SK-N-SH (cell line): ENCODE data around the gene CDC6. TPM values are rescaled to one million over a fixed set of nuclear protein-coding genes. Genes with fewer than 3 reads are reported as not detected.

Experiments
- CTCF ChIA-PET: fragments of 300-600, 350-600 bp; formaldehyde crosslinking; extraction: SDS; loops from one replicate; lab custom pipeline; 2021; lab: Yijun Ruan, JAX
- POLR2A ChIA-PET: fragments of 350-600 bp; sonication (Branson Sonifier 250); formaldehyde crosslinking; extraction: SDS; loops from one replicate; lab custom pipeline; 2020; ENCODE audit warnings: antibody characterized with exemption, inconsistent platforms; lab: Yijun Ruan, JAX
- DNase-seq: peaks from one replicate; pipeline ENCODE4 v3.0.0; 2012
- H2AFZ ChIP-seq: fragments of 200-600 bp; sonication (generic); 2 replicates; pipeline ENCODE4 v1.8.1; 2016; ENCODE audit warnings: antibody characterized with exemption, mild to moderate bottlenecking, low read depth
- H3F3A ChIP-seq: fragments of 200-600 bp; sonication (generic); replicated peaks from 2 replicates; pipeline ENCODE3; 2016; ENCODE audit warnings: antibody characterized with exemption, mild to moderate bottlenecking; ENCODE audit not compliant: insufficient read depth
- H3K27ac ChIP-seq, 2 experiments: fragments of 200-500 bp in 1 of 2; fragments of 200-600 bp in 1 of 2; sonication (Bioruptor generic) in 1 of 2; sonication (generic), shearing (Covaris generic) in 1 of 2; 2 replicates each; pipeline versions ENCODE4 v1.5.1 to v1.6.1; 2014 to 2016; ENCODE audit warnings: low read depth in 2 of 2, inconsistent platforms in 1 of 2, low read length in 1 of 2, mild to moderate bottlenecking in 1 of 2, mixed read lengths in 1 of 2
- H3K27me3 ChIP-seq: fragments of 200-600 bp; sonication (generic), shearing (Covaris generic); 2 replicates; pipeline ENCODE4 v1.6.1; 2016; ENCODE audit warnings: mixed run types; ENCODE audit not compliant: insufficient read depth
- H3K36me3 ChIP-seq, 2 experiments: fragments of 200-500 bp in 1 of 2; fragments of 200-600 bp in 1 of 2; sonication (Bioruptor generic) in 1 of 2; sonication (generic) in 1 of 2; replicated peaks in 1 of 2; 2 replicates each; pipeline versions ENCODE3 to v1.5.1; 2014 to 2016; ENCODE audit warnings: low read length in 1 of 2, mild to moderate bottlenecking in 1 of 2; ENCODE audit not compliant: insufficient read depth in 2 of 2, control insufficient read depth in 1 of 2
- H3K4me1 ChIP-seq, 2 experiments: fragments of 200-500 bp in 1 of 2; fragments of 200-600 bp in 1 of 2; sonication (Bioruptor generic) in 1 of 2; sonication (generic), shearing (Covaris generic) in 1 of 2; 2 replicates each; pipeline versions ENCODE4 v1.5.1 to v1.6.1; 2014 to 2016; ENCODE audit warnings: low read depth in 1 of 2, low read length in 1 of 2, mixed run types in 1 of 2; ENCODE audit not compliant: insufficient read depth in 2 of 2, control insufficient read depth in 1 of 2
- H3K4me2 ChIP-seq: fragments of 200-600 bp; sonication (generic), shearing (Covaris generic); 2 replicates; pipeline ENCODE4 v1.6.1; 2017; ENCODE audit warnings: mixed run types
- H3K4me3 ChIP-seq, 2 experiments: fragments of 200-500 bp in 1 of 2; fragments of 200-600 bp in 1 of 2; sonication (Bioruptor generic) in 1 of 2; sonication (generic), shearing (Covaris generic) in 1 of 2; 2 replicates each; pipeline versions ENCODE4 v1.5.1 to v1.8.1; 2014 to 2016; ENCODE audit warnings: low read depth in 2 of 2, inconsistent platforms in 1 of 2, low read length in 1 of 2, mild to moderate bottlenecking in 1 of 2, mixed read lengths in 1 of 2, moderate library complexity in 1 of 2
- H3K79me2 ChIP-seq: fragments of 200-600 bp; sonication (generic); 2 replicates; pipeline ENCODE4 v1.8.1; 2017; ENCODE audit warnings: mild to moderate bottlenecking; ENCODE audit not compliant: insufficient read depth
- H3K9ac ChIP-seq: fragments of 200-600 bp; sonication (generic); 2 replicates; pipeline ENCODE4 v1.6.1; 2017; ENCODE audit warnings: mixed run types
- H3K9me2 ChIP-seq: fragments of 200-600 bp; sonication (generic); 2 replicates; pipeline ENCODE4 v1.6.1; 2017; ENCODE audit warnings: mixed run types
- H3K9me3 ChIP-seq: fragments of 200-600 bp; sonication (generic); 2 replicates; pipeline ENCODE4 v1.6.1; 2017; ENCODE audit warnings: mixed run types, mild to moderate bottlenecking, moderate library complexity
- H4K20me1 ChIP-seq: fragments of 200-600 bp; sonication (generic); 2 replicates; pipeline ENCODE4 v1.6.1; 2017; ENCODE audit warnings: mild to moderate bottlenecking, mixed run types; ENCODE audit not compliant: insufficient read depth
- ELF1 ChIP-seq: IDR thresholded peaks from 2 replicates; pipeline ENCODE4 v1.4.0; 2012
- EP300 ChIP-seq, 2 experiments: IDR thresholded peaks; 2 replicates each; pipeline versions ENCODE4 v1.4.0 to v1.6.1; 2012; ENCODE audit warnings: borderline replicate concordance in 1 of 2, low read depth in 1 of 2, low read length in 1 of 2
- EZH2phosphoT487 ChIP-seq: fragments of 200-600 bp; sonication (generic); IDR thresholded peaks from 2 replicates; pipeline ENCODE4 v1.6.1; 2017; ENCODE audit warnings: low read depth, mixed run types, mild to moderate bottlenecking, antibody characterized with exemption, moderate library complexity, borderline replicate concordance
- FOSL2 ChIP-seq: IDR thresholded peaks from 2 replicates; pipeline ENCODE4 v1.4.0; 2012; ENCODE audit warnings: low read depth, mild to moderate bottlenecking, moderate library complexity, borderline replicate concordance
- GABPA ChIP-seq: IDR thresholded peaks from 2 replicates; pipeline ENCODE4 v1.4.0; 2012; ENCODE audit warnings: low read depth, mild to moderate bottlenecking
- GATA2 ChIP-seq: sonication (generic); formaldehyde crosslinking; IDR thresholded peaks from 2 replicates; pipeline ENCODE4 v1.5.0; 2020; ENCODE audit warnings: mild to moderate bottlenecking, missing genetic modification reagents
- MAX ChIP-seq: IDR thresholded peaks from 2 replicates; pipeline ENCODE4 v1.4.0; 2012; ENCODE audit warnings: low read depth
- MEF2A ChIP-seq: IDR thresholded peaks from 2 replicates; pipeline ENCODE4 v1.4.0; 2012; ENCODE audit warnings: low read depth, borderline replicate concordance
- NFIC ChIP-seq: IDR thresholded peaks from 2 replicates; pipeline ENCODE4 v1.4.0; 2012; ENCODE audit warnings: borderline replicate concordance
- POLR2AphosphoS5 ChIP-seq: IDR thresholded peaks from 2 replicates; pipeline ENCODE4 v1.6.1; 2012; ENCODE audit warnings: low read depth, low read length
- RAD21 ChIP-seq: IDR thresholded peaks from 2 replicates; pipeline ENCODE4 v1.6.1; 2012; ENCODE audit warnings: mild to moderate bottlenecking, low read length
- RCOR1 ChIP-seq: fragments of 150-350 bp; IDR thresholded peaks from 2 replicates; pipeline ENCODE4 v1.6.1; 2017; ENCODE audit warnings: antibody characterized with exemption, low read length
- REST ChIP-seq: IDR thresholded peaks from 2 replicates; pipeline ENCODE4 v1.6.1; 2012; ENCODE audit warnings: mild to moderate bottlenecking, low read depth, low read length, moderate library complexity
- RFX5 ChIP-seq: IDR thresholded peaks from 2 replicates; pipeline ENCODE4 v1.6.1; 2012; ENCODE audit warnings: mild to moderate bottlenecking, improper control_type of control experiment, low read length
- SIN3A ChIP-seq: IDR thresholded peaks from 2 replicates; pipeline ENCODE4 v1.6.1; 2012; ENCODE audit warnings: low read depth, mild to moderate bottlenecking, low read length, moderate library complexity, borderline replicate concordance
- SMC3 ChIP-seq: IDR thresholded peaks from 2 replicates; pipeline ENCODE4 v1.6.1; 2012; ENCODE audit warnings: low read depth, low read length, improper control_type of control experiment
- TAF1 ChIP-seq: IDR thresholded peaks from 2 replicates; pipeline ENCODE4 v1.6.1; 2012; ENCODE audit warnings: low read depth, mild to moderate bottlenecking, low read length, moderate library complexity, borderline replicate concordance
- TCF12 ChIP-seq: IDR thresholded peaks from 2 replicates; pipeline ENCODE4 v1.4.0; 2012
- TEAD4 ChIP-seq: IDR thresholded peaks from 2 replicates; pipeline ENCODE4 v1.4.0; 2012; ENCODE audit warnings: mild to moderate bottlenecking, borderline replicate concordance; ENCODE audit not compliant: insufficient read depth
- ZBTB33 ChIP-seq: IDR thresholded peaks from 2 replicates; pipeline ENCODE4 v1.4.0; 2012; ENCODE audit warnings: low read depth, borderline replicate concordance
- WGBS: methylation state at CpG from one replicate; pipeline ENCODE4 v1.1.6; 2017; ENCODE audit warnings: low lambda C conversion rate; 5-methylcytosine and 5-hydroxymethylcytosine counted together
- polyA plus RNA-seq, 3 experiments: library from polyadenylated mRNA; depleted of rRNA; stranded (reverse); fragments of >200 nt; gene quantifications; 2 replicates each; pipeline ENCODE4 v1.2.3, GENCODE V29; 2012

Gene CDC6
- polyA plus RNA-seq, 1 of the 3 experiments (the other 2 are of a cell fraction): 12.7 TPM

GRCh38 chr17:40287494-40288369, at the start of gene CDC6 (continued):
- no peak for TF ChIP-seq FOSL2
- TF ChIP-seq EZH2phosphoT487: no peak
- peak; percentile 92 for TF ChIP-seq TAF1
- TF ChIP-seq SIN3A: peak; percentile 97
- 0 out of 2 replicates have a peak, but pooled peaks have one; percentile 4 for TF ChIP-seq SMC3
- TF ChIP-seq ZBTB33: peak; percentile 93
- TF ChIP-seq TCF12: no peak
- no peak for TF ChIP-seq GATA2 (CRISPR knock-in tag)
- TF ChIP-seq ELF1: peak; percentile 41; the same call in 1 of the 2 replicates
- TF ChIP-seq GABPA: peak; percentile 43; the same call in 1 of the 2 replicates
- TF ChIP-seq TEAD4: no peak

GRCh38 chr17:40241252-40241834, 46.3 kb upstream of the CDC6 start:
- H3K36me3 ChIP-seq: peaks cover 0 to 3% of the 10 kb centered on the region in 2 experiments
- H3K27me3 ChIP-seq: no peaks in the 10 kb centered on the region
- H3K4me2 ChIP-seq: no peak overlapping the region
- no peak overlapping the region for H2AFZ ChIP-seq
- ChIA-PET CTCF (interaction anchor here (0.6 to 1.5 kb wide), 7 partner anchors 11 to 114 kb away, joined by 3 to 5 read pairs (median 3); partner anchors contain the start of gene CDC6), POLR2A (interaction anchor here (0.8 kb wide), 1 partner anchor 22 kb away, joined by 3 read pairs; the partner anchor contains the start of gene WIPF2)
- peak overlapping the region in 1 of 2 experiments; percentile 58; a peak in 2 of 4 replicates for H3K27ac ChIP-seq
- H4K20me1 ChIP-seq: peaks cover 36% of the 10 kb centered on the region
- H3K79me2 ChIP-seq: peaks cover 97% of the 10 kb centered on the region
- H3K4me1 ChIP-seq: peaks cover 15 to 19% of the 10 kb centered on the region in 2 experiments
- no peak overlapping the region for H3K9ac ChIP-seq
- WGBS: 88% methylated on average over 4 of the region's 4 CpGs
- no peaks in the 10 kb centered on the region for H3K9me2 ChIP-seq
- no peaks in the 10 kb centered on the region for H3K9me3 ChIP-seq
- H3F3A ChIP-seq: peaks cover 16% of the 10 kb centered on the region
- no peak overlapping the region for H3K4me3 ChIP-seq
- DNase-seq: no peak
- TF ChIP-seq EP300 (IDR thresholded peaks at IDR 0.05; ENCODE audit: borderline replicate concordance in 1 of 2, low read depth in 1 of 2, low read length in 1 of 2) (no peak), NFIC (no peak), POLR2AphosphoS5 (no peak), RAD21 (no peak), ZBTB33 (no peak), RFX5 (no peak), EZH2phosphoT487 (no peak), MAX (no peak), REST (no peak), MEF2A (no peak), GABPA (no peak), SMC3 (no peak), RCOR1 (no peak), GATA2 (CRISPR knock-in tag) (no peak)
